HL-60/S4 treated with retinoic acid at 250 ng/mL for 4 days and 3 days (cell line): ENCODE measurements around the gene MYO18A.

Source experiments
- in situ Hi-C: fragments of 300-500 bp; cut with MboI; formaldehyde crosslinking; loops from 2 replicates; pipeline ENCODE4 v1.7.0; 2022; ENCODE audit warnings: low sequenced_read_pairs

MYO18A gene

GRCh38 chr17:29168079-29168758, 12.0 kb downstream of the MYO18A start:
- in situ Hi-C loops: no loop called here

- in situ Hi-C loops: no loop called here
Measured at GRCh38 chr17:29167393-29168078, 12.7 kb downstream of the MYO18A start.

- in situ Hi-C loops: no loop called here
Measured at GRCh38 chr17:29166507-29166887, 13.7 kb downstream of the MYO18A start.

- in situ Hi-C loops: no loop called here
Measured at GRCh38 chr17:29165800-29166506, 14.2 kb downstream of the MYO18A start.

GRCh38 chr17:29165261-29165660, 14.9 kb downstream of the MYO18A start:
- in situ Hi-C loops: no loop called here

GRCh38 chr17:29163563-29163962, 16.6 kb downstream of the MYO18A start:
- in situ Hi-C loops: no loop called here

- in situ Hi-C loops: no loop called here
Measured at GRCh38 chr17:29162909-29163341, 17.3 kb downstream of the MYO18A start.

- in situ Hi-C loops: no loop called here
Measured at GRCh38 chr17:29162082-29162908, 17.9 kb downstream of the MYO18A start.

GRCh38 chr17:29160253-29160652, 19.9 kb downstream of the MYO18A start:
- in situ Hi-C loops: no loop called here

GRCh38 chr17:29159306-29159860, 20.8 kb downstream of the MYO18A start:
- in situ Hi-C loops: no loop called here

- in situ Hi-C loops: no loop called here
Measured at GRCh38 chr17:29158488-29159275, 21.5 kb downstream of the MYO18A start.

GRCh38 chr17:29158096-29158487, 22.1 kb downstream of the MYO18A start:
- in situ Hi-C loops: no loop called here

GRCh38 chr17:29157310-29157709, 22.9 kb downstream of the MYO18A start:
- in situ Hi-C loops: no loop called here

- in situ Hi-C loops: no loop called here
Measured at GRCh38 chr17:29156781-29157180, 23.4 kb downstream of the MYO18A start.

GRCh38 chr17:29155966-29156338, 24.2 kb downstream of the MYO18A start:
- in situ Hi-C loops: no loop called here

- in situ Hi-C loops: no loop called here
Measured at GRCh38 chr17:29155227-29155965, 24.8 kb downstream of the MYO18A start.

GRCh38 chr17:29154516-29155226, 25.5 kb downstream of the MYO18A start:
- in situ Hi-C loops: no loop called here

- in situ Hi-C loops: no loop called here
Measured at GRCh38 chr17:29151567-29151966, 28.6 kb downstream of the MYO18A start.

- in situ Hi-C loops: no loop called here
Measured at GRCh38 chr17:29150161-29150560, 30.0 kb downstream of the MYO18A start.
